Endothelial cell of coronary artery (primary cell): Measurements from ENCODE around the gene ZNF621. TPM values are rescaled to one million over a fixed set of nuclear protein-coding genes. Genes with fewer than 3 reads are reported as not detected.

Source experiments
- total RNA-seq: library from RNA; depleted of rRNA; stranded (reverse); fragments of >200 nt; gene quantifications from 2 replicates; pipeline ENCODE4 v1.2.3, GENCODE V29; 2014

Gene ZNF621
- total RNA-seq, result 7.0 and 11.3 TPM in 2 replicates

GRCh38 chr3:40524568-40525285 is at the start of gene ZNF621:
TSS of gene ZNF621 (plus strand) at chr3:40524960. CDS start at chr3:40525841, 881 bp downstream.

GRCh38 chr3:40476478-40477470 is 48.0 kb upstream of the ZNF621 start, which contains the start of gene ZNF619:
TSS of gene ZNF619 (plus strand) at chr3:40477122. CDS start at chr3:40477980, 858 bp downstream.

GRCh38 chr3:40505599-40506462 is 18.9 kb upstream of the ZNF621 start, which contains the start of gene ZNF620:
TSS of gene ZNF620 (plus strand) at chr3:40506039. CDS start at chr3:40506353, 314 bp downstream.

Other genes with a start within 250 kb of the ZNF621 start
- gene EIF1B, start 215.3 kb upstream of the ZNF621 start, total RNA-seq, result 15.2 TPM in 2 replicates
- gene ENTPD3, start 137.8 kb upstream of the ZNF621 start, total RNA-seq, result not detected in 2 replicates
- gene RPL14, start 67.6 kb upstream of the ZNF621 start, total RNA-seq, result 663 and 737 TPM in 2 replicates
- gene ZNF619, start 47.8 kb upstream of the ZNF621 start, total RNA-seq, result 5.4 and 5.6 TPM in 2 replicates
- 3.0 and 5.4 TPM in 2 replicates for gene ZNF620, start 18.9 kb upstream of the ZNF621 start, total RNA-seq